GM19328 (cell line): Measurements from ENCODE around the gene ASZ1.
A peak's percentile ranks its signal among the peaks of the same experiment; 100 is the strongest.
"Not testable (repeated sequence)": the region's sequence is repeated elsewhere in the genome, so short reads cannot be mapped to it uniquely, and the experiment has no call there.

Experiments
- ATAC-seq: cut with Tn5 transposase; IDR thresholded peaks from one replicate; pipeline ENCODE4 v1.9.1; 2021; ENCODE audit warnings: mild to moderate bottlenecking, moderate library complexity; ENCODE audit not compliant: unreplicated experiment

ASZ1 gene, protein sequence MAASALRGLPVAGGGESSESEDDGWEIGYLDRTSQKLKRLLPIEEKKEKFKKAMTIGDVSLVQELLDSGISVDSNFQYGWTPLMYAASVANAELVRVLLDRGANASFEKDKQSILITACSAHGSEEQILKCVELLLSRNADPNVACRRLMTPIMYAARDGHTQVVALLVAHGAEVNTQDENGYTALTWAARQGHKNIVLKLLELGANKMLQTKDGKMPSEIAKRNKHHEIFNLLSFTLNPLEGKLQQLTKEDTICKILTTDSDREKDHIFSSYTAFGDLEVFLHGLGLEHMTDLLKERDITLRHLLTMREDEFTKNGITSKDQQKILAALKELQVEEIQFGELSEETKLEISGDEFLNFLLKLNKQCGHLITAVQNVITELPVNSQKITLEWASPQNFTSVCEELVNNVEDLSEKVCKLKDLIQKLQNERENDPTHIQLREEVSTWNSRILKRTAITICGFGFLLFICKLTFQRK

GRCh38 chr7:117427258-117427701 is at the start of gene ASZ1:
Gene ASZ1, minus strand, starts transcription at chr7:117427493. Its CDS starts 33 bp downstream, at chr7:117427460.
- no peak for ATAC-seq

GRCh38 chr7:117476557-117477215 is 49.4 kb upstream of the ASZ1 start:
- no peak for ATAC-seq

- ATAC-seq: no peak
Observed at GRCh38 chr7:117472335-117472734, 45.0 kb upstream of the ASZ1 start.

GRCh38 chr7:117470777-117471176 is 43.5 kb upstream of the ASZ1 start:
- no peak for ATAC-seq

DNA sequence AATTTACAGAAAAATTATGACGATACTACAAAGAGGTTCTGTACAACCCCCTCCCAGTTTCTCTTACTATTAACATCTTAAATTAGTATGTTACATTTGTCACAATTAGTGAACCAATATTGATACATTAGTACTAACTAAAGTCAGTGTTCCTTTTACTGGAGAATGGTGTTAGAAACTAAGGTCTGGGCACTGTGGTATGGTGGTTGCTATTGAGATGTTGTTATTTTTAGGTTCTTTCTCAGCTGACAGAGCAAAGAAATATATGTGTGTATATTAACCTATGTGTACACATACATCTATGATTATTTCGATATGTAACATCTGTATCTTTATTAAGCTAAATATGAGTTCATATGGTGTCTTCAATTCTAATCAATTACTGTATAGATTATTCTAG is 40.9 kb upstream of the ASZ1 start:
- no peak for ATAC-seq

DNA sequence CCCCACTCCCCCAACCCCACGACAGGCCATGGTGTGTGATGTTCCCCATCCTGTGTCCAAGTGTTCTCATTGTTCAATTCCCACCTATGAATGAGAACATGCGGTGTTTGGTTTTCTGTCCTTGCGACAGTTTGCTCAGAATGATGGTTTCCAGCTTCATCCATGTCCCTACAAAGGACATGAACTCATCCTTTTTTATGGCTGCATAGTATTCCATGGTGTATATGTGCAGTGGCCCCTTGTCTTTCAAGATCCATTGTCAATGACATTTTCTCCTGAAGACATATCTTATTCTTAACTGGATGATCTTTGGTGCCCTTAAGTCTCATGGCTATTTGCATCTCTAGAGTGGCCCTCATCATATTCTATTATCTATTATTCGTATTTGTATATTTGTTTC is 33.5 kb upstream of the ASZ1 start:
- not testable (repeated sequence) for ATAC-seq

GRCh38 chr7:117459735-117460134 is 32.4 kb upstream of the ASZ1 start:
- no peak for ATAC-seq

GRCh38 chr7:117458977-117459583 is 31.8 kb upstream of the ASZ1 start:
- ATAC-seq: peak; percentile 55

DNA sequence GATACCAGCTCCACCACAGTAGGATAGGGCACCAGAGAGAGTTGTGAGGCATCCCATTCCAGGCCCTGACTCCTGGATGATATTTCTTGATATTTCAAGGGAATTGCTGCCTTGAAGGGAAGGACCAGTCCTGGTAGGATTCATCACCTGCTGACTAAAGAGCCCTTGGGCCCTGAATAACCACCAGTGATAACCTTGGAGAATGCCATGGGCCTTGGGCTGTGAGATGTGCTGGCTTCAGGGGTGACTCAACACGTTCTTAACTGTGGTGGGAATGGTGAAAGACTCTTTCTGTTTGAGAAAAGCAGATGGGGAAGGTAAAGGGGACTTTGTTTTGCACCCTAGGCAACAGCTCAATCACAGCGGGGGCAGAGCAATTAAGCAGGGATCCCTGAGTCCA is 21.4 kb upstream of the ASZ1 start:
- ATAC-seq: no peak

DNA sequence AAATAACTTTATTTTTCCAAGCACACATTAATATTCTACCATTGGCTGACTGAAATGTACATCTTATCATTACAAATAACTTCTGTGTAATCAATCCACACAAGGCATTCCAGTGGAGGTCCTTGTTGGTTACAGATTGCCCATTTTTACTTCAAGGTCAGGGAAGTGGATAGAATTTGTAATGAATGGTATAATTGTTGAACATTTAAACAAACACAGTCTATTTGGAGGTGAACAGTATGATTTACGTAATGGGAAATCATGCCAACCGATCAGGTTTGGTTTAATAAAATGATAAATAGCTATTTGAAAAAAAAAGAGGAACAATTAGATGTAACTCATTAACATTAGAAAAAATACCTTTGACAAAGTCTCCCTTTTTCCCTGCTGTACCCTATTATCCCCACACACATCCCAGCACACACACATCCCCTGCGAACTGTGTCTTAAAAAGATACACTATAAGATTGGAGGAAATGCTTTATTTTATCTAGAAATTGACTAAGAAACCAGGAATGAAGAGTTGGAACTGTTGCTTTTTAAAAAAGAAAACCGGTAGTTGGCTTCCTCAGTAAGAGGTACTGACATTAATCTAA is 19.0 kb upstream of the ASZ1 start:
- ATAC-seq: no peak

DNA sequence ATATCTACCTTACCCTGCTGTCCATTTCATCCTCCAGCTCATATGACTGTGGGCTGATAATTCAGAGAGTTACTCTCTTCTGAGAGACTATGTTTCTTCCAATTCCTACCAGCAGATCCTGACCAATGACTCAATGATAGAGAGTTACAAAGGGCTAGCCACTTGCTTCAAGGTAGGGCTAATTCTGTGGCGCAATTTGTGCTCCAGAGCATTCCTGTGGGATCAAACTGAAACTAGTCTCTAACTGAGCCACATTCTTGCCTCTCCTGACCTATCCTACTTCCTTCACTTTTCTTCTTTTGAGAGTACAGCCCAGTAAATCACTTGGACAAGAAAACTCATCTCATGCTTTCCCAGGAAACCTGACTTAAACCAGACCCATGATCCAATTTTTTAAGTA is 17.9 kb upstream of the ASZ1 start:
- no peak for ATAC-seq

DNA sequence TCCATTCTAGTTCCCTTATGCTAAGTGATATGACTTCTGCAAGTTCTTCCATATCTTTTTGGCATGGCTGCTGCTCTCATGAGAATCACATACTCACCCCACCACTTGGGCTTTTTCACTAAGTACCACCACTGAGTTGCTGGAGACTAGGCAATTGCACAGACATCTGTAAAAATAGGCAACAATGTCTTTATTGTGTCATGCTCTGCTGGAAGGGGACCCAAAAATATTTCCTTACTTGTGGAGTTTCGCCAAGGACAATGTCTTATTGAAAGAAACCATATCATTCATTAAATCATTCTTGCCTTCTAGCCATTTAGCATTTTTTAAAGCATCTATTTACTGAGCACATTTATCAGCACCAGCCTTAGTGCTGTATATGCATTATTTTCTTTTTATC is 17.4 kb upstream of the ASZ1 start:
- ATAC-seq: no peak

DNA sequence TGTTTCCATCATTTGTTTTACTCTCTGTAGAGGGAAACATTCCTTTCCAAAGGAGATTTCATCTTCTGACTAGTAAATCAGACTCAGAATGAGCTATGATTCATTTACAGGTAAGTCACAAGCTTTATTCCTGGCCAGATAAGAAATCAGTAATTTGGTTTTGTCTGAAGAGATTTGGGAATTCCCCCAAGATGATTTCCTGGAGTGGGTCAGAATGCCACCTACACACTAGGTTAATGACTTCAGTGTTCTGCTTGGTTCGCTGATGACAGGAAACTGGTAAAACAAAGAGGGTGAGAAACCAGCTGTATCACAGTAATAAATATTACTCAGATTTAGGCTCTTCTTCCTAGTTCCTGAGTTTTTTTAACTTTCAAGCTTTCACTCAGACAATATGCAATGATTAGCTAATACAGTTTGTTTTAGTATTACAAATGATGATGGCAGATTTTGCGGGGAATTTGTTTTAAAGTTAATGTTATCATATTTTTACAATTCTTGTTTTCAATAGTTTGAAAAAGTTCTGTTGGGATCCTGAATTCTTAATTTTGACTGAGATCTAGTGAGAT is 8.3 kb upstream of the ASZ1 start:
- ATAC-seq: peak; percentile 93

DNA sequence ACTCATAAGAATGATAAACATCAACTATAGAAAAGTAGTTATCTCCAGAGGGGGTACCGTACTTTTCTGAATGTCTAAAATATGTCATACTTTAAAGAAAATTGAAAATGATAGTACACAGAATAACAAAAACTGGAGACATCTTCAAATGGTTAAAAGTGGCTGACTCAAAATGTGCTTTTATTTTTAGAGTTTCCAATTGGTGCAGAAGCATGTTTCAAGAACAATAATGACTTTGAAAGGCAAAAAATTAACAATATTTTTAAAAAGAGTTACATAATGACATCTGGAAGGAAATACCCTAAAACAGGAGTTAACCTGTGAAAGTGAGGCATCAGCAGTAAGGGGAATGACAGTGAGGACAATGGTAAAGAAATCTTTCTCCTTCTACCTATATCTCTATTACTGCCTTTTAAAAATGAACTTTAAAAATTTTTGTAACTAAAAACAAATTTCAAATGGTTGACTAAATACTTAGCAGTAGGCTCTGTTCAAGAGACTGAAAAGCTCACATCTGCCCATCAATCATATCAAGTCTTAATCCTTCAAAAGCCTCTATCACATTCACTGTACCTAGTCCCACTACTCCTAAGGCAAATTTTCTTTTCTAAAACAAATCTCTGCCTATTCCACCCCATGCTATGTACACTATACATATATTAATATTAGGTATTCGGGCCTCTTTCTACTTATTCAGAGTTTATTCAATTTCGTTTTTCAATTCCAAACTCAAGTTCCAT is 3.0 kb downstream of the ASZ1 start:
- ATAC-seq: peak; percentile 52

DNA sequence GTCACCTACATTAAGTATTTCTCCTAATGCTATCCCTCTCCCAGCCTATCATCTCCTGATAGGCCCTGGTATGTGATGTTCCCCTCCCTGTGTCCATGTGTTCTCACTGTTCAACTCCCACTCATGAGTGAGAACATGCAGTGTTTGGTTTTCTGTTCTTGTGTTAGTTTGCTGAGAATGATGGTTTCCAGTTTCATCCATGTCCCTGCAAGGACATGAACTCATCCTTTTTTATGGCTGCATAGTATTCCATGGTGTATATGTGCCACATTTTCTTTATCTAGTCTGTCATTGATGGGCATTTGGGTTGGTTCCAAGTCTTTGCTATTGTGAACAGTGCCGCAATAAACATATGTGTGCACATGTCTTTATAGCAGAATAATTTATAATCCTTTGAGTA is 12.7 kb downstream of the ASZ1 start:
- not testable (repeated sequence) for ATAC-seq

GRCh38 chr7:117412946-117413559 is 14.2 kb downstream of the ASZ1 start:
- ATAC-seq: no peak

- ATAC-seq: no peak
Observed at GRCh38 chr7:117412390-117412789, 14.9 kb downstream of the ASZ1 start.

- no peak for ATAC-seq
Observed at GRCh38 chr7:117411539-117411938, 15.8 kb downstream of the ASZ1 start.

- ATAC-seq: no peak
Observed at GRCh38 chr7:117408831-117409230, 18.5 kb downstream of the ASZ1 start.

DNA sequence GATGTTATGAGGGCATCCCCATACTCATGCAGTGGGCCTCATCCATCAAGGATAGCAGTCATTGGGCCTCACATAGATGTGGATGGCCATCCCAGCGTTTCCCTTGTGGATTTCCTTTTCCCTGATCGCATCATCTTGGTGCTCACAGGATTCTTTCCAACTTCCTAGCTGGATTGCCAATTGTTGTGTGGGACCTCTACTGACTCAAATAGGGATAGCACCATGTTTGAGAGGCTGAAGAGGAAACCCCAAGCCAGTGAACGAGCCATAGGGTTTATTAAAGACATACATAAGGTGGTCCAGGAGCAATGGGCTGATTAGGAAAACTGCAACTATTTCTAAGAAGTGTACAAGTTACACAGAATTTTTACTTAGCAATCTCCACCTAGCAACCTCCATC is 21.8 kb downstream of the ASZ1 start:
- ATAC-seq: no peak
